ENCODE measurements around the gene COX15.
A peak's percentile ranks its signal among the peaks of the same experiment; 100 is the strongest.

The COX15 gene

DNA sequence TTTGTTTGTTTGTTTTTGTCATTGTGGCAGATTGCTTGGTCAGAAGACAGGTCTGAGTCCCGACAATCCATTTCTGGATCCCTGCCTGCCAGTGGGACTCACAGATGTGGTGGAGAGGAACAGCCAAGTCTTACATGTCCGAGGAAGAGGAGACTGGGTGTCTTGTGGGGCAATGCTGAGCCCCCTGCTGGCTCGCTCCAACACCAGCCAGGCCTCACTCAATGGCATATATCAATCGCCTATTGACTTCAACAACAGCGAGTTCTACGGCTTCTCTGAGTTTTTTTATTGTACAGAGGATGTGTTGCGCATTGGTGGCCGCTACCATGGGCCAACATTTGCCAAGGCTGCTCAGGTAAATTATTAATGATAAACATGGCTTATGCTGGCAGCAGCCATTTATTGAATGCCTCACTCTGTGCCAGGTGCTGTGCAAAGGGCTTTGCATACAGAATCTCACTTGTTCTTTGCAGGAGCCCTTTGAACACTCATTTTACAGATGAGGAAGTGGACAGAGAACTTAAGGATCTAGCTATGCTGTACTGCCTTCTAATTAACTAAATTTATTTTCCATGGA lies 33.3 kb downstream of the COX15 start:
- peak; percentile 24 for DNase-seq (ENCODE audit: low read depth)
- TF ChIP-seq CTCF (IDR thresholded peaks at IDR 0.05; ENCODE audit: insufficient read depth, low read depth, low read length, missing control alignments): peak; percentile 14
- no peak overlapping the region for H3K4me3 ChIP-seq (ENCODE audit: low read depth, low read length)

GRCh38 chr10:99695761-99696160 lies 36.2 kb downstream of the COX15 start:
- TF ChIP-seq CTCF (IDR thresholded peaks at IDR 0.05; ENCODE audit: insufficient read depth, low read depth, low read length, missing control alignments): no peak
- no peak overlapping the region for H3K4me3 ChIP-seq (ENCODE audit: low read depth, low read length)
- DNase-seq (ENCODE audit: low read depth): no peak

GRCh38 chr10:99693933-99694583 lies 37.9 kb downstream of the COX15 start:
- H3K4me3 ChIP-seq (ENCODE audit: low read depth, low read length): no peak overlapping the region
- DNase-seq (ENCODE audit: low read depth): no peak
- TF ChIP-seq CTCF (IDR thresholded peaks at IDR 0.05; ENCODE audit: insufficient read depth, low read depth, low read length, missing control alignments): no peak

DNA sequence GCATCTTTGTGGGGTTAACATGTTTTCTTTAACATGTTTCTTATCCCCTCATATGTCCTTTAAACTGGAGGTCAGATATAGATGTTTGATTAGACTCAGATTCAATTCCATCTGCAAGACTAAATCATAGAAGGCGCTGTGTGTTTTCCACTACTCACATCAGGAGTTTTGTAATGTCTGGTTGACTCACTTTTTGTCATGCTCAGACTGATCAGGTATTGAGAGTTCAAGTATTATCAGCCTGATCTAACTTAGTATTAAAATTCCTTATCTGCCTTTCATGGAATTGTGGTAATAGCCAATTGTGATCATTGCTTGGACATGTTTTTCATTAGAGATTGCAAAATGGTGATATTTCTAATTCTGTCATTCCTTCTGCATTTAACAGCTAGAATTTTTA lies 42.5 kb downstream of the COX15 start:
- DNase-seq (ENCODE audit: low read depth): no peak
- no peak for TF ChIP-seq CTCF (IDR thresholded peaks at IDR 0.05; ENCODE audit: insufficient read depth, low read depth, low read length, missing control alignments)
- H3K4me3 ChIP-seq (ENCODE audit: low read depth, low read length): no peak overlapping the region

- no peak overlapping the region for H3K4me3 ChIP-seq (ENCODE audit: low read depth, low read length)
- DNase-seq (ENCODE audit: low read depth): peak; percentile 45
- no peak for TF ChIP-seq CTCF (IDR thresholded peaks at IDR 0.05; ENCODE audit: insufficient read depth, low read depth, low read length, missing control alignments)
Measured at GRCh38 chr10:99685597-99685967, 46.3 kb downstream of the COX15 start.

GRCh38 chr10:99682752-99683151 lies 49.2 kb downstream of the COX15 start:
- H3K4me3 ChIP-seq (ENCODE audit: low read depth, low read length): no peak overlapping the region
- peak; percentile 5 for DNase-seq (ENCODE audit: low read depth)
- peak; percentile 20 for TF ChIP-seq CTCF (IDR thresholded peaks at IDR 0.05; ENCODE audit: insufficient read depth, low read depth, low read length, missing control alignments)
